Calu3 (cell line): ENCODE measurements around the gene TMEM121B. TPM values are rescaled to one million over a fixed set of nuclear protein-coding genes. Genes with fewer than 3 reads are reported as not detected.

Experiments
- BruUV-seq: library from RNA; stranded (reverse); fragments of 400-500 nt; replicated peaks from 2 replicates; lab custom pipeline; 2021; lab: Mats Ljungman, UMichigan
- CTCF ChIA-PET: fragments of 300-600 bp; sonication (Branson Sonifier 250); formaldehyde crosslinking; loops from one replicate; lab custom pipeline; 2022; ENCODE audit warnings: antibody characterized with exemption; lab: Charles Lee
- DNase-seq: peaks from one replicate; pipeline ENCODE4 v3.0.0; 2022
- H3K27ac Mint-ChIP-seq: one replicate; pipeline ENCODE4 v1.8.0; 2022; ENCODE audit warnings: mixed read lengths; ENCODE audit not compliant: unreplicated experiment
- H3K27me3 Mint-ChIP-seq: one replicate; pipeline ENCODE4 v1.8.0; 2022; ENCODE audit warnings: mixed read lengths; ENCODE audit not compliant: unreplicated experiment
- H3K36me3 Mint-ChIP-seq: one replicate; pipeline ENCODE4 v1.8.0; 2022; ENCODE audit warnings: mild to moderate bottlenecking, moderate library complexity, mixed read lengths; ENCODE audit not compliant: insufficient read depth, unreplicated experiment
- H3K4me1 Mint-ChIP-seq: one replicate; pipeline ENCODE4 v1.8.0; 2022; ENCODE audit warnings: mild to moderate bottlenecking, low read depth, mixed read lengths; ENCODE audit not compliant: unreplicated experiment
- H3K4me3 Mint-ChIP-seq: one replicate; pipeline ENCODE4 v1.8.0; 2022; ENCODE audit warnings: mild to moderate bottlenecking, low read depth, moderate library complexity, mixed read lengths; ENCODE audit not compliant: unreplicated experiment
- H3K9me3 Mint-ChIP-seq: one replicate; pipeline ENCODE4 v1.8.0; 2022; ENCODE audit warnings: low read depth, mixed read lengths; ENCODE audit not compliant: unreplicated experiment
- CTCF ChIP-seq: fragments of 200-600 bp; IDR thresholded peaks from one replicate; pipeline ENCODE4 v1.8.0; 2022; ENCODE audit warnings: antibody characterized with exemption; ENCODE audit not compliant: unreplicated experiment
- intact Hi-C: fragments of 100-400 bp; cut with micrococcal nuclease; formaldehyde crosslinking; loops from one replicate; pipeline ENCODE4 v1.10.0; 2022; ENCODE audit not compliant: unreplicated experiment
- total RNA-seq: library from RNA; stranded (reverse); gene quantifications from 2 replicates; pipeline ENCODE4 v1.2.3, GENCODE V29; 2022

Gene TMEM121B
- total RNA-seq, 1 experiment from 2014 or later = 0.21 TPM

- no peak overlapping the region for H3K27ac Mint-ChIP-seq
- intact Hi-C loops = no loop called here
Observed at GRCh38 chr22:17114898-17115235, 6.3 kb downstream of the TMEM121B start.

GRCh38 chr22:17114173-17114897 lies 6.8 kb downstream of the TMEM121B start:
- H3K4me3 Mint-ChIP-seq = no peak overlapping the region
- TF ChIP-seq CTCF = no peak
- no peak overlapping the region for H3K27ac Mint-ChIP-seq
- peaks cover 34% of the 10 kb centered on the region for H3K27me3 Mint-ChIP-seq
- intact Hi-C loops = no loop called here
- no peaks in the 10 kb centered on the region for H3K4me1 Mint-ChIP-seq
- DNase-seq = no peak
- no TSS peak for BruUV-seq
- peaks cover under 1% of the 10 kb centered on the region for H3K36me3 Mint-ChIP-seq
- CTCF ChIA-PET = no interaction called here
- no peaks in the 10 kb centered on the region for H3K9me3 Mint-ChIP-seq

More at GRCh38 chr22:17114898-17115235, 6.3 kb downstream of the TMEM121B start:
- Mint-ChIP-seq H3K4me1 (no peaks in the 10 kb centered on the region), H3K27me3 (peaks cover 40% of the 10 kb centered on the region), H3K9me3 (no peaks in the 10 kb centered on the region), H3K36me3 (peaks cover 6% of the 10 kb centered on the region), H3K4me3 (no peak overlapping the region)
- TF ChIP-seq CTCF = no peak
- no peak for DNase-seq
- CTCF ChIA-PET = no interaction called here
- no TSS peak for BruUV-seq

- TF ChIP-seq CTCF = no peak
- intact Hi-C loops = no loop called here
- no peaks in the 10 kb centered on the region for H3K9me3 Mint-ChIP-seq
- no peaks in the 10 kb centered on the region for H3K36me3 Mint-ChIP-seq
- no peak for DNase-seq
- H3K27ac Mint-ChIP-seq = no peak overlapping the region
- H3K4me3 Mint-ChIP-seq = no peak overlapping the region
- H3K4me1 Mint-ChIP-seq = no peaks in the 10 kb centered on the region
- peaks cover 27% of the 10 kb centered on the region for H3K27me3 Mint-ChIP-seq
- CTCF ChIA-PET = no interaction called here
- no TSS peak for BruUV-seq
Observed at GRCh38 chr22:17113600-17113999, 7.6 kb downstream of the TMEM121B start.

DNA sequence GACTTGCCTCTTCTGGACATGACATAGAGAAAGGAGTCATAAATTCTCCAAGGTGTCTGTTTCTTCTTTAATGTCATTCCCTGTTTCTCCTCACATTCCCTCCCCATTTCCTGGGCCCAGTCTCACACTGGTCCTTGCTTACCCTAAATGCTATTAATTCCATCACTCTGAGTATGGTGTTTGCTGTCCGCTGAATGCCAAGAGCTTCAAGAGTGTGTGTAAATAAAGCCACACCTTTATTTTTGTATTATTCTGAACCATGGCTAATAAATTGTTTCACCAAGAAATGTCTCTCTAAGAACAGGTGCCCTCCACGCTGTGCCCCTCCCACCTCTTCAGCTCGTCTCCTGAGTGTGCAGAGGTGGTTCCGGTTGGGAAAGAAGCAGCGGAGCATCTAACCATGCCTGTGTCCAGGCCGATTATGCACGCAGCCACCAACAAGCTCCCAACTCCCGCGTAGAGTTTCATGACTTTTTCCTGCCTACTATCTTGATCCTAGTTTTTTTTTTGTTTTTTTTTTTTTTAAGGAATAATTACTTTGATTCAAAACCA lies 8.6 kb downstream of the TMEM121B start:
- H3K36me3 Mint-ChIP-seq = no peaks in the 10 kb centered on the region
- no peak overlapping the region for H3K4me3 Mint-ChIP-seq
- CTCF ChIA-PET = no interaction called here
- H3K4me1 Mint-ChIP-seq = no peaks in the 10 kb centered on the region
- H3K9me3 Mint-ChIP-seq = no peaks in the 10 kb centered on the region
- no peak for TF ChIP-seq CTCF
- no TSS peak for BruUV-seq
- no peak for DNase-seq
- H3K27me3 Mint-ChIP-seq = peaks cover 17% of the 10 kb centered on the region
- H3K27ac Mint-ChIP-seq = no peak overlapping the region
- intact Hi-C loops = no loop called here
